ENCODE measurements around the gene FAM20C. TPM values are rescaled to one million over a fixed set of nuclear protein-coding genes. Genes with fewer than 3 reads are reported as not detected.

Gene FAM20C
- total and polyA plus RNA-seq, 4 donors, result 17.3 to 86.9 (median 45.9) TPM

GRCh38 chr7:154096-154799 is 38.1 kb upstream of the FAM20C start:
- ATAC-seq (ENCODE audit: insufficient read depth, low FRiP score), result no peak
- no peak overlapping the region for H3K27ac ChIP-seq (ENCODE audit: low read depth in 1 of 2, low read length in 1 of 2)
- no peak overlapping the region for H3K4me3 ChIP-seq
- H3K9ac ChIP-seq (ENCODE audit: insufficient read depth in 1 of 2, low read length in 2 of 2), result no peak overlapping the region
- H3K27me3 ChIP-seq (ENCODE audit: control insufficient read depth in 3 of 3, insufficient read depth in 3 of 3, low read length in 2 of 3), result no peaks in the 10 kb centered on the region
- TF ChIP-seq, protein P1, sequence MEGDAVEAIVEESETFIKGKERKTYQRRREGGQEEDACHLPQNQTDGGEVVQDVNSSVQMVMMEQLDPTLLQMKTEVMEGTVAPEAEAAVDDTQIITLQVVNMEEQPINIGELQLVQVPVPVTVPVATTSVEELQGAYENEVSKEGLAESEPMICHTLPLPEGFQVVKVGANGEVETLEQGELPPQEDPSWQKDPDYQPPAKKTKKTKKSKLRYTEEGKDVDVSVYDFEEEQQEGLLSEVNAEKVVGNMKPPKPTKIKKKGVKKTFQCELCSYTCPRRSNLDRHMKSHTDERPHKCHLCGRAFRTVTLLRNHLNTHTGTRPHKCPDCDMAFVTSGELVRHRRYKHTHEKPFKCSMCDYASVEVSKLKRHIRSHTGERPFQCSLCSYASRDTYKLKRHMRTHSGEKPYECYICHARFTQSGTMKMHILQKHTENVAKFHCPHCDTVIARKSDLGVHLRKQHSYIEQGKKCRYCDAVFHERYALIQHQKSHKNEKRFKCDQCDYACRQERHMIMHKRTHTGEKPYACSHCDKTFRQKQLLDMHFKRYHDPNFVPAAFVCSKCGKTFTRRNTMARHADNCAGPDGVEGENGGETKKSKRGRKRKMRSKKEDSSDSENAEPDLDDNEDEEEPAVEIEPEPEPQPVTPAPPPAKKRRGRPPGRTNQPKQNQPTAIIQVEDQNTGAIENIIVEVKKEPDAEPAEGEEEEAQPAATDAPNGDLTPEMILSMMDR (IDR thresholded peaks at IDR 0.05; ENCODE audit: control extremely low read depth, extremely low read depth), result no peak
- peaks cover 0 to 24% (median 8%) of the 10 kb centered on the region in 5 donors for H3K4me1 ChIP-seq (ENCODE audit: control insufficient read depth in 5 of 5, insufficient read depth in 5 of 5, low read length in 5 of 5)
- WGBS, 2 donors, result 92 to 94% methylated on average over 20 of the region's 20 CpGs
- no peak for DNase-seq
- H3K36me3 ChIP-seq (ENCODE audit: control insufficient read depth in 4 of 4, insufficient read depth in 4 of 4, low read length in 4 of 4), result no peaks in the 10 kb centered on the region
- H3K9me3 ChIP-seq (ENCODE audit: control insufficient read depth in 4 of 4, insufficient read depth in 3 of 4, low read length in 3 of 4), result no peaks in the 10 kb centered on the region

- TF ChIP-seq, protein P1 (IDR thresholded peaks at IDR 0.05; ENCODE audit: control extremely low read depth, extremely low read depth), result no peak
Measured at GRCh38 chr7:155469-155900, 36.9 kb upstream of the FAM20C start.

GRCh38 chr7:156111-157007 is 36.0 kb upstream of the FAM20C start:
- peak overlapping the region in 1 of 2 donors; percentile 55 for H3K27ac ChIP-seq (ENCODE audit: low read depth in 1 of 2, low read length in 1 of 2)
- DNase-seq, result no peak
- WGBS, 2 donors, result 86 to 91% methylated on average over 31 of the region's 31 CpGs

More at GRCh38 chr7:155469-155900, 36.9 kb upstream of the FAM20C start:
- no peak for ATAC-seq (ENCODE audit: insufficient read depth, low FRiP score)
- H3K27me3 ChIP-seq (ENCODE audit: control insufficient read depth in 3 of 3, insufficient read depth in 3 of 3, low read length in 2 of 3), result no peaks in the 10 kb centered on the region
- no peaks in the 10 kb centered on the region for H3K9me3 ChIP-seq (ENCODE audit: control insufficient read depth in 4 of 4, insufficient read depth in 3 of 4, low read length in 3 of 4)
- H3K36me3 ChIP-seq (ENCODE audit: control insufficient read depth in 4 of 4, insufficient read depth in 4 of 4, low read length in 4 of 4), result no peaks in the 10 kb centered on the region
- DNase-seq, result no peak
- H3K9ac ChIP-seq (ENCODE audit: insufficient read depth in 1 of 2, low read length in 2 of 2), result no peak overlapping the region
- H3K4me1 ChIP-seq (ENCODE audit: control insufficient read depth in 5 of 5, insufficient read depth in 5 of 5, low read length in 5 of 5), result peaks cover 0 to 19% (median 3%) of the 10 kb centered on the region in 5 donors
- H3K4me3 ChIP-seq, result no peak overlapping the region
- H3K27ac ChIP-seq (ENCODE audit: low read depth in 1 of 2, low read length in 1 of 2), result no peak overlapping the region
- WGBS, 2 donors, result 64 to 78% methylated on average over 3 of the region's 3 CpGs

More at GRCh38 chr7:156111-157007, 36.0 kb upstream of the FAM20C start:
- H3K9ac ChIP-seq (ENCODE audit: insufficient read depth in 1 of 2, low read length in 2 of 2), result no peak overlapping the region
- H3K27me3 ChIP-seq (ENCODE audit: control insufficient read depth in 3 of 3, insufficient read depth in 3 of 3, low read length in 2 of 3), result no peaks in the 10 kb centered on the region
- no peaks in the 10 kb centered on the region for H3K36me3 ChIP-seq (ENCODE audit: control insufficient read depth in 4 of 4, insufficient read depth in 4 of 4, low read length in 4 of 4)
- ATAC-seq (ENCODE audit: insufficient read depth, low FRiP score), result no peak
- H3K9me3 ChIP-seq (ENCODE audit: control insufficient read depth in 4 of 4, insufficient read depth in 3 of 4, low read length in 3 of 4), result no peaks in the 10 kb centered on the region
- TF ChIP-seq, protein P1 (IDR thresholded peaks at IDR 0.05; ENCODE audit: control extremely low read depth, extremely low read depth), result no peak
- H3K4me3 ChIP-seq, result no peak overlapping the region
- H3K4me1 ChIP-seq (ENCODE audit: control insufficient read depth in 5 of 5, insufficient read depth in 5 of 5, low read length in 5 of 5), result peaks cover 0 to 14% (median 0%) of the 10 kb centered on the region in 5 donors
